ENCODE measurements around the gene NPAS2. TPM values are rescaled to one million over a fixed set of nuclear protein-coding genes. Genes with fewer than 3 reads are reported as not detected.

Gene NPAS2
- total and polyA plus RNA-seq, 2 experiments from 2014 or later: 0.55 to 0.89 TPM

DNA sequence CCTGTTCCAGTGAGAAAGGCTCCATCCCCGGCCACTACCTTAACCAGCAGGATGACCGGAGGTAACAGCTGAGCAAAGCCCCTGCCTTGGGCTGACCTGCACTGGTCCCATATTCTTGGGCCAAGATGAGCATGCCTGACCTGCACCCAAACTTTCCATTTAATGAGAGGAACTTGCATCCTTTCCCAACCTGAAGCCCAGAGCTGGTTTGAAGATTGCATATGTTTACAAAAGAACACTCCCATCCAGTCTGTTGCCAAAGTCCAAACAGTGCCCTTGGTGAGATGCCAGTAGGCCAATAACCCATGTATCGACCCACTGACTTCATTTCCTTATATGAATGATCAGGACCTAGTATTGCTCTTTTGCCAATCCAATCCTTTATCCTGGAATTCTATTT is 5.5 kb upstream of the NPAS2 start:
- TF ChIP-seq CTCF (IDR thresholded peaks at IDR 0.05; ENCODE audit: low read depth, low read length): no peak
- Histone ChIP-seq H3K27ac (no peak overlapping the region), H3K36me3 (no peaks in the 10 kb centered on the region), H3K4me3 (no peak overlapping the region), H3K27me3 (peaks cover 25% of the 10 kb centered on the region), H3K4me1 (ENCODE audit: low read depth) (peaks cover 15% of the 10 kb centered on the region), H3K9me3 (ENCODE audit: low read depth) (no peaks in the 10 kb centered on the region)
- DNase-seq (ENCODE audit: low read depth in 1 of 2, low spot score in 1 of 2): no peak

DNA sequence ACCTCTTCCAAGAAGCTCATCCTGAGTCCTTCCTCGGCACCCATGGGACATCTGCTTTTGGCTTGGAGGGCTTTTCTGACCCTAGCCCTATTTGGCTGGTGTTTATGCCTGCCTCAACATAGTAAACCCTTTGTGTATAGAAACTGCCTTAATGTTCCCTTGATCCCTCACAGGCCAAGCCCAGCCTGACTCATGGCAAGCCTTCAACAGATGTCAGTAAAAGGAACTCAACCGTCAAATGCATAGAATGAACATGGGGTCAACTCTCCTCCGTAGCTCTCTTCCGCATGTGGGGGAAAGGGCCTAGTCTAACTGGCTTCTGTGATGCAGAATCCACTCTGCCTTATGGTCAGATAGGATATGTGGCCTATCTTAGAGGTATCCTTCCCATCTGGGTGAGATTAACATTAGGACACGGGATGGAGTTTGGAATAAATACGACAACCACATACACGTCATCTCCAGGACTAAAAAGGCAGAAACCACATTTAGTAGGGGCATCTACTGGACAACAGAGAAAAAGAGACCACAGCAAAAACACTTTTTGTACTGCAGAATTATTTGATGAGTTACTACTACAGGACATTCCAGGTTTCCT is 2.5 kb upstream of the NPAS2 start:
- DNase-seq (ENCODE audit: low read depth in 1 of 2, low spot score in 1 of 2): no peak
- no peaks in the 10 kb centered on the region for H3K9me3 ChIP-seq (ENCODE audit: low read depth)
- H3K27ac ChIP-seq: no peak overlapping the region
- TF ChIP-seq CTCF (IDR thresholded peaks at IDR 0.05; ENCODE audit: low read depth, low read length): no peak
- H3K36me3 ChIP-seq: no peaks in the 10 kb centered on the region
- no peak overlapping the region for H3K4me3 ChIP-seq
- peaks cover 54% of the 10 kb centered on the region for H3K27me3 ChIP-seq
- peaks cover 23% of the 10 kb centered on the region for H3K4me1 ChIP-seq (ENCODE audit: low read depth)

DNA sequence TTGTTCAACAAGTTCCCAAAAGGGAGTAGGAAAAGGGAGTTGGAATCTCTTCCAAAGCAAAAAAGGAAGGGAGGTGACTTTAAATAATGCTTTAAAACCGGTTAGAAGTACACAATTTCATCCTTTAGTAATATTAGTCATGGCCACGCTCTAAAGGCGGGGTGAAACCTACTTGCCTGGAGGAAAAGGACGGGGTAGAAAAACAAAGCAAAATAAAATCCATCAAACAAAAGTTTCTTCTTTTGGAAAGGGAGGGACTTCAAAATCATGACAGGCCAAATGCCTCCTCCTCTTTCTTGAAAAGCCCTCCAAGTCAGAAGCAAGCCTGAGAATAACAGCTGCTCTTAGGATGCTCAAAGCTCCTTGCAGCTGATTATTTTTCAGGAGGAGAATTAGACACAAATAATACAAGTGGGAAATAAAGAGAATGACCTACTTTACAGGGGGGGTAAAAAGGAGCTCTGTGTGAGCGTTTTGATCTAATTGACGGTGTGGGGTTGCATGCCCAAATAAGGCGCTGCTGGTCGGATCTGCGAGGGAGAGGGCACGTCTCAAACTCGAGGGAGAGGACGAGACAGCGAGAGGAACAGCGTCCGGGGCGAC is 1.8 kb upstream of the NPAS2 start:
- H3K36me3 ChIP-seq: no peaks in the 10 kb centered on the region
- H3K27me3 ChIP-seq: peaks cover 60% of the 10 kb centered on the region
- TF ChIP-seq CTCF (IDR thresholded peaks at IDR 0.05; ENCODE audit: low read depth, low read length): no peak
- H3K9me3 ChIP-seq (ENCODE audit: low read depth): no peaks in the 10 kb centered on the region
- DNase-seq (ENCODE audit: low read depth in 1 of 2, low spot score in 1 of 2): peak in 1 of 2 donors; percentile 73
- H3K4me3 ChIP-seq: peak overlapping the region; percentile 70
- no peak overlapping the region for H3K27ac ChIP-seq
- H3K4me1 ChIP-seq (ENCODE audit: low read depth): peaks cover 22% of the 10 kb centered on the region

DNA sequence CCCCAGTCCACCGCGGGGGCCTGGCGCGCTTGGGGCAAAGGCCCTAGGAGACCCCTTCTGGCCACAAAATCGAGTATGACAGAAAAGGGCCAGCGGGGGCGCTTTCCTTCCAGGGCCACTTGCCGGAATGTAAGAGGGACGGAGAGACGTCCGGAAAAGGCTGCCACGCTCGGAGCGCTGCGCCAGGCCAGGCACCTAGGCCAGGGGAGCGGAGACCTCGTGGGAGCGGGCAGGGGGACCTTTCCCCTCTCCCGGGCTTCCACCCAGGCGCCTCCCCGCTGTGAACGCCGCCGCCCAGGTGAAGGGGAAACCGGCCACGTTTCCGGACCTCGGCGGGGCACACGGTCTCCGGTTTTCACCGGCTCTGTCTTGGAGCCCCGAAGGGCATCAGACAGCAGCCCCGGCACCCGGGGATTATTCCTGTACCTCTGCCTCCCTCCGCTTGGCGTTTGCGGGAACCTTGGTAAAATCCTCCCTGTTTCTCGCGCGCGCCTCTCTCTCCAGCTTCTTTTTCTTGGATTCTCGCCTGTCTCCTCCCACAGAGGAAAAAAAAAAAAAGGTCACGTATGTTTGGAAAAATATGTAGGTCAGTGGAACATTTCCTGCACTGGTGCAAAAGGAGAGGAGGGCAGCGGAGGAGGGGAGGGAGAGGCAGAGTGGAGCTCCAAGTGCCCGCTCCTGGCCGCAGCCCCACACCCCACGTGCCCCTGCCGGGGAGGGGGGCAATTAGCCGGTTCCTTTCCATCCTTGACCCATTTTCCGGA is 1.2 kb upstream of the NPAS2 start:
- TF ChIP-seq CTCF (IDR thresholded peaks at IDR 0.05; ENCODE audit: low read depth, low read length): peak; percentile 32
- peak overlapping the region; percentile 70 for H3K4me3 ChIP-seq
- peaks cover 15% of the 10 kb centered on the region for H3K4me1 ChIP-seq (ENCODE audit: low read depth)
- H3K36me3 ChIP-seq: no peaks in the 10 kb centered on the region
- no peak overlapping the region for H3K27ac ChIP-seq
- H3K9me3 ChIP-seq (ENCODE audit: low read depth): no peaks in the 10 kb centered on the region
- H3K27me3 ChIP-seq: peaks cover 67% of the 10 kb centered on the region
- peak; percentile 59 to 94 for DNase-seq (ENCODE audit: low read depth in 1 of 2, low spot score in 1 of 2)

DNA sequence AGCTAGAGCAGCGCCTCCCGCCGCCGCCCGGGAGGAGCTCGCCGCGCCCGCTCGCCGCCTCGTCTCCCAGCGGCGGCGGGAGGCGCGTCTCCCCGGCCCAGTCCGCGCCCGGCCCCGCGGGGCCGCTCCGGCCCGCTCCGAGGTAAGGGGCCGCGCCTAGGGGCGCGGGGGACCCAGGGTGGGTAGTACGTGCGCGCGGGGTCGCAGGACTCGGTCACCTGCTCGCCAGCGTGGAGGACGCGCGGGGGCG is 259 bp downstream of the NPAS2 start:
- Histone ChIP-seq H3K27me3 (peaks cover 72% of the 10 kb centered on the region), H3K27ac (no peak overlapping the region)

More for the DNA sequence above, 259 bp downstream of the NPAS2 start:
- H3K36me3 ChIP-seq: no peaks in the 10 kb centered on the region
- no peak for DNase-seq (ENCODE audit: low read depth in 1 of 2, low spot score in 1 of 2)
- peaks cover 12% of the 10 kb centered on the region for H3K4me1 ChIP-seq (ENCODE audit: low read depth)
- no peaks in the 10 kb centered on the region for H3K9me3 ChIP-seq (ENCODE audit: low read depth)
- no peak for TF ChIP-seq CTCF (IDR thresholded peaks at IDR 0.05; ENCODE audit: low read depth, low read length)
- H3K4me3 ChIP-seq: peak overlapping the region; percentile 70

All from cardiac muscle cell (in vitro differentiated cells and primary cell).